B cell (primary cell): Measurements from ENCODE around the gene ZNF793.

ENCODE experiments used
- EZH2 ChIP-seq: IDR thresholded peaks from 2 replicates; pipeline ENCODE4 v1.6.1; 2012; ENCODE audit warnings: borderline replicate concordance, low read depth, mild to moderate bottlenecking, moderate library complexity, low read length; ENCODE audit not compliant: insufficient read depth, poor library complexity, severe bottlenecking
- TF ChIP-seq, protein P1 (sequence below): fragments of 200-600 bp; IDR thresholded peaks from one replicate; pipeline ENCODE4 v1.8.0; 2022; ENCODE audit warnings: antibody characterized with exemption, mild to moderate bottlenecking

DNA sequence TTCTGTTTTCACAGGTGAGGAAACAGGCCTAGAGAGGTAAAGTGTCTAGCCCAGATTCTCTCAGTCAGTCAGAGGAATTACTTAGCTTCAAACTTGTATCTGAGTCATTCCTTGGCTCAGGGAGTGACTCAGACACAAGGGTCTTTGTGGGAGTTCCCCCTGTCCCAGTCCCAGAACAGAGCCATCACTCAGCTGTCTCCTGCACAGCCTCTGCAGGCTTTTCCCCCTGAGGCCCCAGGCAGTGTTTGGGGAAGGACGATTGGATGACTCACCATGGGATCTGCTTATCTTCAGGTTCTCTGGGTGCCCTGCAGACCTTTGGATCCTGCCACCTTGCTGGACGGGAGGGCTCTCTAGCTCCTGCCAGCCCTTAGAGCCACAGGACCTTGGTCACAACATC, 13.2 kb downstream of the ZNF793 start:
- TF ChIP-seq, protein P1, sequence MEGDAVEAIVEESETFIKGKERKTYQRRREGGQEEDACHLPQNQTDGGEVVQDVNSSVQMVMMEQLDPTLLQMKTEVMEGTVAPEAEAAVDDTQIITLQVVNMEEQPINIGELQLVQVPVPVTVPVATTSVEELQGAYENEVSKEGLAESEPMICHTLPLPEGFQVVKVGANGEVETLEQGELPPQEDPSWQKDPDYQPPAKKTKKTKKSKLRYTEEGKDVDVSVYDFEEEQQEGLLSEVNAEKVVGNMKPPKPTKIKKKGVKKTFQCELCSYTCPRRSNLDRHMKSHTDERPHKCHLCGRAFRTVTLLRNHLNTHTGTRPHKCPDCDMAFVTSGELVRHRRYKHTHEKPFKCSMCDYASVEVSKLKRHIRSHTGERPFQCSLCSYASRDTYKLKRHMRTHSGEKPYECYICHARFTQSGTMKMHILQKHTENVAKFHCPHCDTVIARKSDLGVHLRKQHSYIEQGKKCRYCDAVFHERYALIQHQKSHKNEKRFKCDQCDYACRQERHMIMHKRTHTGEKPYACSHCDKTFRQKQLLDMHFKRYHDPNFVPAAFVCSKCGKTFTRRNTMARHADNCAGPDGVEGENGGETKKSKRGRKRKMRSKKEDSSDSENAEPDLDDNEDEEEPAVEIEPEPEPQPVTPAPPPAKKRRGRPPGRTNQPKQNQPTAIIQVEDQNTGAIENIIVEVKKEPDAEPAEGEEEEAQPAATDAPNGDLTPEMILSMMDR = no peak
- no peak for TF ChIP-seq EZH2
